K562 (cell line): Measurements from ENCODE around the gene KCP. TPM values are rescaled to one million over a fixed set of nuclear protein-coding genes. Genes with fewer than 3 reads are reported as not detected.

Source experiments
- DEAF1 ChIP-seq: fragments of 450-650 bp; formaldehyde crosslinking; IDR thresholded peaks from 2 replicates; pipeline ENCODE4 v1.4.0; 2020; ENCODE audit warnings: mild to moderate bottlenecking, moderate library complexity
- ETS1 ChIP-seq: conservative IDR thresholded peaks from 2 replicates; pipeline ENCODE4 v1.6.1; 2011; ENCODE audit warnings: low read depth, mild to moderate bottlenecking, low read length; ENCODE audit not compliant: control insufficient read depth
- FOSL1 ChIP-seq: fragments of 200-800 bp; sonication (Bioruptor generic); conservative IDR thresholded peaks from 2 replicates; pipeline ENCODE4 v1.6.1; 2016; ENCODE audit warnings: missing genetic modification characterization, missing compliant biosample characterization
- GTF3C2 ChIP-seq: IDR thresholded peaks from 3 replicates; pipeline ENCODE4 v1.6.1; 2011; ENCODE audit warnings: borderline replicate concordance, mild to moderate bottlenecking, moderate library complexity; ENCODE audit not compliant: insufficient read length; ENCODE audit errors: extremely low read depth
- HDAC1 ChIP-seq, 2 experiments: fragments of 450-650 bp; IDR thresholded peaks; 2 replicates each; pipeline ENCODE4 v1.6.1; 2016 to 2017; ENCODE audit warnings: inconsistent platforms in 1 of 2, mild to moderate bottlenecking in 1 of 2, moderate library complexity in 1 of 2
- HNRNPLL ChIP-seq: fragments of 200-400 bp; formaldehyde crosslinking; IDR thresholded peaks from 2 replicates; pipeline ENCODE4 v1.6.1; 2017; ENCODE audit warnings: low read length, low read depth, mild to moderate bottlenecking; ENCODE audit not compliant: poor library complexity, severe bottlenecking
- MEIS2 ChIP-seq: fragments of 450-650 bp; IDR thresholded peaks from 2 replicates; pipeline ENCODE4 v1.6.1; 2014; ENCODE audit warnings: mild to moderate bottlenecking; ENCODE audit not compliant: partially characterized antibody
- MYC ChIP-seq, 2 experiments: fragments of 250-450 bp in 1 of 2; sonication (Bioruptor Pico) in 1 of 2; IDR thresholded peaks; 2 replicates each; pipeline versions ENCODE4 v1.5.1 to v1.6.1; 2012 to 2021; ENCODE audit warnings: low read depth in 2 of 2, borderline replicate concordance in 1 of 2, improper control_type of control experiment in 1 of 2, low read length in 1 of 2, mild to moderate bottlenecking in 1 of 2, moderate library complexity in 1 of 2
- NCOR1 ChIP-seq: fragments of 450-650 bp; IDR thresholded peaks from 2 replicates; pipeline ENCODE4 v1.6.1; 2016; ENCODE audit warnings: mild to moderate bottlenecking, moderate library complexity
- RAD51 ChIP-seq: fragments of 450-650 bp; IDR thresholded peaks from 2 replicates; pipeline ENCODE4 v1.7.1; 2016; ENCODE audit warnings: low read depth, mild to moderate bottlenecking, borderline replicate concordance
- RBBP5 ChIP-seq: fragments of 200-600 bp; sonication (generic); IDR thresholded peaks from 2 replicates; pipeline ENCODE4 v1.6.1; 2012; ENCODE audit warnings: borderline replicate concordance, mild to moderate bottlenecking, low read length, control low read depth, inconsistent platforms; ENCODE audit not compliant: insufficient read depth, poor library complexity, severe bottlenecking
- SIX5 ChIP-seq, 2 experiments: IDR thresholded peaks; 2 replicates each; pipeline ENCODE4 v1.6.1; 2011; ENCODE audit warnings: low read length in 2 of 2, borderline replicate concordance in 1 of 2, low read depth in 1 of 2, mild to moderate bottlenecking in 1 of 2, moderate library complexity in 1 of 2; ENCODE audit not compliant: insufficient read depth in 1 of 2
- TAF7 ChIP-seq: fragments of 450-650 bp; IDR thresholded peaks from 2 replicates; pipeline ENCODE4 v1.6.1; 2016; ENCODE audit warnings: missing genetic modification characterization, missing compliant biosample characterization
- ZNF76 ChIP-seq: fragments of 250-450 bp; sonication (Bioruptor Pico); IDR thresholded peaks from 2 replicates; pipeline ENCODE4 v1.4.0; 2020; ENCODE audit warnings: mild to moderate bottlenecking, moderate library complexity, borderline replicate concordance
- polyA plus RNA-seq, 8 experiments: library from polyadenylated mRNA; depleted of rRNA in 4 of 8; stranded (reverse) in 5 of 8; unstranded in 3 of 8; fragments of >200 nt; fragmentation: Nextera tagmentation in 2 of 8; fragmentation: Illumina TruSeq in 1 of 8; extraction: Ambion mirVana in 2 of 8; extraction: Trizol in 1 of 8; gene quantifications; 2 replicates each; pipeline versions ENCODE4 v1.2.1 to v1.2.3, GENCODE V29; 2011 to 2014; ENCODE audit warnings: inconsistent platforms in 1 of 8, missing spikeins in 1 of 8
- total RNA-seq, 7 experiments: library from RNA; depleted of rRNA in 6 of 7; stranded (reverse); fragments of >200 nt in 6 of 7; fragmentation: Illumina TruSeq in 2 of 7; extraction: Trizol in 2 of 7; gene quantifications; 2 replicates each; pipeline versions ENCODE4 v1.2.1 to v1.2.3, GENCODE V29; 2011 to 2021; ENCODE audit warnings: low replicate concordance in 1 of 7
- TF ChIP-seq, protein P1 (sequence below): sonication (generic); formaldehyde crosslinking; IDR thresholded peaks from 2 replicates; pipeline ENCODE4 v1.8.0; 2022; ENCODE audit warnings: missing genetic modification reagents, mild to moderate bottlenecking, moderate library complexity, borderline replicate concordance
- TF ChIP-seq, protein P2 (sequence below): fragments of 450-650 bp; IDR thresholded peaks from 2 replicates; pipeline ENCODE4 v1.6.1; 2016; ENCODE audit warnings: borderline replicate concordance

Gene KCP
- total and polyA plus RNA-seq, 9 of the 15 experiments (the other 6 are each of a cell fraction or from before 2014, with no cell fraction given) = 0.06 to 0.17 (median 0.12) TPM; not detected in 3

- no peak for TF ChIP-seq MEIS2
- TF ChIP-seq ZNF76 (CRISPR knock-in tag) = no peak
- no peak for TF ChIP-seq HNRNPLL
- TF ChIP-seq RAD51 = no peak
- peak; percentile 18 for TF ChIP-seq RBBP5
- no peak for TF ChIP-seq FOSL1
- no peak for TF ChIP-seq DEAF1 (CRISPR knock-in tag)
- TF ChIP-seq, protein P1, sequence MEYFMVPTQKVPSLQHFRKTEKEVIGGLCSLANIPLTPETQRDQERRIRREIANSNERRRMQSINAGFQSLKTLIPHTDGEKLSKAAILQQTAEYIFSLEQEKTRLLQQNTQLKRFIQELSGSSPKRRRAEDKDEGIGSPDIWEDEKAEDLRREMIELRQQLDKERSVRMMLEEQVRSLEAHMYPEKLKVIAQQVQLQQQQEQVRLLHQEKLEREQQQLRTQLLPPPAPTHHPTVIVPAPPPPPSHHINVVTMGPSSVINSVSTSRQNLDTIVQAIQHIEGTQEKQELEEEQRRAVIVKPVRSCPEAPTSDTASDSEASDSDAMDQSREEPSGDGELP (CRISPR knock-in tag) = peak; percentile 59; the same call in 1 of the 2 replicates
- TF ChIP-seq MYC (IDR thresholded peaks at IDR 0.05; ENCODE audit: low read depth, low read length) = no peak
- no peak for TF ChIP-seq MYC (CRISPR knock-in tag; IDR thresholded peaks at IDR 0.05; ENCODE audit: borderline replicate concordance, low read depth)
- TF ChIP-seq TAF7 = no peak
- no peak for TF ChIP-seq SIX5 (IDR thresholded peaks at IDR 0.05; ENCODE audit: borderline replicate concordance in 1 of 2, insufficient read depth in 1 of 2, low read depth in 1 of 2, low read length in 2 of 2)
- TF ChIP-seq NCOR1 = no peak
- TF ChIP-seq, protein P2, sequence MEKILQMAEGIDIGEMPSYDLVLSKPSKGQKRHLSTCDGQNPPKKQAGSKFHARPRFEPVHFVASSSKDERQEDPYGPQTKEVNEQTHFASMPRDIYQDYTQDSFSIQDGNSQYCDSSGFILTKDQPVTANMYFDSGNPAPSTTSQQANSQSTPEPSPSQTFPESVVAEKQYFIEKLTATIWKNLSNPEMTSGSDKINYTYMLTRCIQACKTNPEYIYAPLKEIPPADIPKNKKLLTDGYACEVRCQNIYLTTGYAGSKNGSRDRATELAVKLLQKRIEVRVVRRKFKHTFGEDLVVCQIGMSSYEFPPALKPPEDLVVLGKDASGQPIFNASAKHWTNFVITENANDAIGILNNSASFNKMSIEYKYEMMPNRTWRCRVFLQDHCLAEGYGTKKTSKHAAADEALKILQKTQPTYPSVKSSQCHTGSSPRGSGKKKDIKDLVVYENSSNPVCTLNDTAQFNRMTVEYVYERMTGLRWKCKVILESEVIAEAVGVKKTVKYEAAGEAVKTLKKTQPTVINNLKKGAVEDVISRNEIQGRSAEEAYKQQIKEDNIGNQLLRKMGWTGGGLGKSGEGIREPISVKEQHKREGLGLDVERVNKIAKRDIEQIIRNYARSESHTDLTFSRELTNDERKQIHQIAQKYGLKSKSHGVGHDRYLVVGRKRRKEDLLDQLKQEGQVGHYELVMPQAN = peak; percentile 72; the same call in 1 of the 2 replicates
- no peak for TF ChIP-seq GTF3C2
- peak; percentile 42; the same call in 1 of the 2 replicates for TF ChIP-seq ETS1
- 0 out of 4 replicates have a peak, but pooled peaks of 1 of the 2 experiments have one; percentile 23 for TF ChIP-seq HDAC1 (IDR thresholded peaks at IDR 0.05)
Observed at GRCh38 chr7:128832880-128833147, 77.7 kb downstream of the KCP start (continued).
